K562 (cell line): Measurements from ENCODE around the gene MAST4. TPM values are rescaled to one million over a fixed set of nuclear protein-coding genes. Genes with fewer than 3 reads are reported as not detected.

Experiments used
- ARID1B ChIP-seq: fragments of 450-650 bp; IDR thresholded peaks from 2 replicates; pipeline ENCODE4 v1.6.1; 2016; ENCODE audit warnings: antibody characterized with exemption, mild to moderate bottlenecking, inconsistent platforms
- ARID2 ChIP-seq: fragments of 450-650 bp; IDR thresholded peaks from 2 replicates; pipeline ENCODE4 v1.6.1; 2017; ENCODE audit warnings: antibody characterized with exemption, mild to moderate bottlenecking
- DDX20 ChIP-seq: fragments of 450-650 bp; IDR thresholded peaks from 2 replicates; pipeline ENCODE4 v1.6.1; 2016; ENCODE audit warnings: missing genetic modification characterization, low read depth, mild to moderate bottlenecking, missing compliant biosample characterization, moderate library complexity
- FOXA3 ChIP-seq, 2 experiments: fragments of 450-650 bp in 1 of 2; sonication (generic) in 1 of 2; formaldehyde crosslinking; IDR thresholded peaks in 1 of 2; conservative IDR thresholded peaks in 1 of 2; 2 replicates each; pipeline versions ENCODE4 v1.4.0 to v1.8.0; 2020 to 2022; ENCODE audit warnings: mild to moderate bottlenecking in 2 of 2, missing genetic modification reagents in 1 of 2
- HLTF ChIP-seq: fragments of 450-650 bp; IDR thresholded peaks from 2 replicates; pipeline ENCODE4 v1.6.1; 2016
- HMG20B ChIP-seq: fragments of 250-450 bp; sonication (Bioruptor Pico); IDR thresholded peaks from 2 replicates; pipeline ENCODE4 v1.5.0; 2021; ENCODE audit warnings: mild to moderate bottlenecking
- IFI16 ChIP-seq: fragments of 250-450 bp; sonication (Bioruptor Pico); IDR thresholded peaks from 2 replicates; pipeline ENCODE4 v2.1.2; 2022; ENCODE audit warnings: mild to moderate bottlenecking, inconsistent platforms
- NCOR1 ChIP-seq: fragments of 450-650 bp; IDR thresholded peaks from 2 replicates; pipeline ENCODE4 v1.6.1; 2016; ENCODE audit warnings: mild to moderate bottlenecking, moderate library complexity
- NR2F6 ChIP-seq: fragments of 450-650 bp; formaldehyde crosslinking; IDR thresholded peaks from 2 replicates; pipeline ENCODE4 v1.4.0; 2020; ENCODE audit warnings: mild to moderate bottlenecking
- POLR3G ChIP-seq: IDR thresholded peaks from 2 replicates; pipeline ENCODE4 v1.6.1; 2011; ENCODE audit not compliant: insufficient read length, insufficient replicate concordance; ENCODE audit errors: extremely low read depth
- SNIP1 ChIP-seq: fragments of 450-650 bp; IDR thresholded peaks from 2 replicates; pipeline ENCODE4 v1.7.1; 2017; ENCODE audit warnings: low read depth, mild to moderate bottlenecking
- SUPT5H ChIP-seq: fragments of 450-650 bp; IDR thresholded peaks from 2 replicates; pipeline ENCODE4 v1.6.1; 2016
- ZNF212 ChIP-seq: fragments of 450-650 bp; formaldehyde crosslinking; IDR thresholded peaks from 2 replicates; pipeline ENCODE4 v1.4.0; 2020; ENCODE audit warnings: mild to moderate bottlenecking
- ZNF395 ChIP-seq: fragments of 200-800 bp; sonication (Bioruptor generic); IDR thresholded peaks from 2 replicates; pipeline ENCODE4 v1.6.1; 2017; ENCODE audit warnings: missing genetic modification characterization, missing compliant biosample characterization
- ZNF398 ChIP-seq: fragments of 250-450 bp; sonication (Bioruptor Pico); IDR thresholded peaks from 2 replicates; pipeline ENCODE4 v1.8.0; 2021; ENCODE audit warnings: moderate library complexity, mild to moderate bottlenecking, inconsistent platforms
- ZNF668 ChIP-seq: fragments of 250-450 bp; sonication (Bioruptor Pico); IDR thresholded peaks from 2 replicates; pipeline ENCODE4 v1.8.0; 2022; ENCODE audit warnings: mild to moderate bottlenecking, inconsistent platforms
- ZNF766 ChIP-seq: fragments of 200-800 bp; sonication (Bioruptor generic); conservative IDR thresholded peaks from 2 replicates; pipeline ENCODE4 v1.6.1; 2016; ENCODE audit warnings: missing genetic modification characterization, missing compliant biosample characterization
- ZNF778 ChIP-seq: fragments of 450-650 bp; formaldehyde crosslinking; IDR thresholded peaks from 2 replicates; pipeline ENCODE4 v1.4.0; 2020; ENCODE audit warnings: mild to moderate bottlenecking, moderate library complexity
- ZNF79 ChIP-seq: fragments of 250-450 bp; sonication (Bioruptor Pico); IDR thresholded peaks from 2 replicates; pipeline ENCODE4 v1.4.0; 2020; ENCODE audit warnings: low read depth, mild to moderate bottlenecking, moderate library complexity
- polyA plus RNA-seq, 8 experiments: library from polyadenylated mRNA; depleted of rRNA in 4 of 8; stranded (reverse) in 5 of 8; unstranded in 3 of 8; fragments of >200 nt; fragmentation: Nextera tagmentation in 2 of 8; fragmentation: Illumina TruSeq in 1 of 8; extraction: Ambion mirVana in 2 of 8; extraction: Trizol in 1 of 8; gene quantifications; 2 replicates each; pipeline versions ENCODE4 v1.2.1 to v1.2.3, GENCODE V29; 2011 to 2014; ENCODE audit warnings: inconsistent platforms in 1 of 8, missing spikeins in 1 of 8
- total RNA-seq, 7 experiments: library from RNA; depleted of rRNA in 6 of 7; stranded (reverse); fragments of >200 nt in 6 of 7; fragmentation: Illumina TruSeq in 2 of 7; extraction: Trizol in 2 of 7; gene quantifications; 2 replicates each; pipeline versions ENCODE4 v1.2.1 to v1.2.3, GENCODE V29; 2011 to 2021; ENCODE audit warnings: low replicate concordance in 1 of 7
- TF ChIP-seq, protein P1 (sequence below): sonication (generic); formaldehyde crosslinking; IDR thresholded peaks from 2 replicates; pipeline ENCODE4 v1.8.0; 2022; ENCODE audit warnings: mild to moderate bottlenecking, missing genetic modification reagents
- TF ChIP-seq, protein P2 (sequence below): fragments of 250-450 bp; sonication (Bioruptor Pico); IDR thresholded peaks from 2 replicates; pipeline ENCODE4 v1.5.0; 2021; ENCODE audit warnings: mild to moderate bottlenecking, moderate library complexity

Gene MAST4
- total and polyA plus RNA-seq, 9 of the 15 experiments (the other 6 are each of a cell fraction or from before 2014, with no cell fraction given) = 0.88 to 10.1 (median 5.2) TPM

DNA sequence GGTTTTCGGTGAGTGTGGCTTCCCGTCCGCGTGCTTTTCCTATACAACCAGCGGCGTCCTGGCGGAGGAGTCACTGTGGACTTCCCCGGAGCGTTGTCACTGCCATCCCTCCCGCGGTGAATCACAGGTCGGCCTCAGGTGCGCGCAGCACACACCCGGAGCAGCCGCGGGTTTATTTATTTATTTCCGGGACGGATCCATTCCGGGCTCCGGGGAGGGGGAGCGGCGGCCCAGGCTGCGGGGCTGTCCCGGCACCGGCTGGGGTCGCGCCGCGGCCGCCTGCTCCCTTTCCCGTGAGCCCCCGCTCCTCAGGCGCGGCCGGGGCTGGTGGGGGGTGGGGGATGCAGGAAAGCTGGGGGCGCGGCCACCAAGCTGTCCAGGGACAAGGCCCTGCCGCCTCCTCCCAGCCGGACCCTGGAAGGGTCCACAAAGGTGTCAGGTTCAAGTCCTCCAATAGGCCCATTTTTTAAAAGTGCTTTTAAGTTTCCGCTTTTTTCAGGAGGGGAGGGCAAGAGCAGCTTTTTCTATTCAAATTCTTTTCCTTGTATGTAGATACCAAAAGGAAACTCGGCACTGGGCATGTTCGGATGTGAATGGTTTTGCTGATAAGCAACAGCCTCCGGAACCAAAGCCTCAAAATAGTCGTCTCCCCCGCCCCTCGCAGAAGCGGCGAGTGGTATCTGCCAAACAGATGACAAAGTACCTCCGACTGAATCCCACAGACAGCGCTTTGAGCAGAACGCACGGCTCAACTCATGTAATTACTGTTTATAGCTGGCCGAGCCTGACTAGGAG, 407.9 kb downstream of the MAST4 start (continued):
- peak; percentile 87 for TF ChIP-seq NCOR1
- peak; percentile 89 for TF ChIP-seq ARID1B
- no peak for TF ChIP-seq NR2F6 (CRISPR knock-in tag)
- no peak for TF ChIP-seq IFI16
- no peak for TF ChIP-seq HLTF
- TF ChIP-seq, protein P1, sequence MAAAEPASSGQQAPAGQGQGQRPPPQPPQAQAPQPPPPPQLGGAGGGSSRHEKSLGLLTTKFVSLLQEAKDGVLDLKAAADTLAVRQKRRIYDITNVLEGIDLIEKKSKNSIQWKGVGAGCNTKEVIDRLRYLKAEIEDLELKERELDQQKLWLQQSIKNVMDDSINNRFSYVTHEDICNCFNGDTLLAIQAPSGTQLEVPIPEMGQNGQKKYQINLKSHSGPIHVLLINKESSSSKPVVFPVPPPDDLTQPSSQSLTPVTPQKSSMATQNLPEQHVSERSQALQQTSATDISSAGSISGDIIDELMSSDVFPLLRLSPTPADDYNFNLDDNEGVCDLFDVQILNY (CRISPR knock-in tag) = no peak
- TF ChIP-seq ZNF395 (CRISPR knock-in tag) = peak; percentile 53
- TF ChIP-seq ARID2 = no peak
- TF ChIP-seq, protein P2, sequence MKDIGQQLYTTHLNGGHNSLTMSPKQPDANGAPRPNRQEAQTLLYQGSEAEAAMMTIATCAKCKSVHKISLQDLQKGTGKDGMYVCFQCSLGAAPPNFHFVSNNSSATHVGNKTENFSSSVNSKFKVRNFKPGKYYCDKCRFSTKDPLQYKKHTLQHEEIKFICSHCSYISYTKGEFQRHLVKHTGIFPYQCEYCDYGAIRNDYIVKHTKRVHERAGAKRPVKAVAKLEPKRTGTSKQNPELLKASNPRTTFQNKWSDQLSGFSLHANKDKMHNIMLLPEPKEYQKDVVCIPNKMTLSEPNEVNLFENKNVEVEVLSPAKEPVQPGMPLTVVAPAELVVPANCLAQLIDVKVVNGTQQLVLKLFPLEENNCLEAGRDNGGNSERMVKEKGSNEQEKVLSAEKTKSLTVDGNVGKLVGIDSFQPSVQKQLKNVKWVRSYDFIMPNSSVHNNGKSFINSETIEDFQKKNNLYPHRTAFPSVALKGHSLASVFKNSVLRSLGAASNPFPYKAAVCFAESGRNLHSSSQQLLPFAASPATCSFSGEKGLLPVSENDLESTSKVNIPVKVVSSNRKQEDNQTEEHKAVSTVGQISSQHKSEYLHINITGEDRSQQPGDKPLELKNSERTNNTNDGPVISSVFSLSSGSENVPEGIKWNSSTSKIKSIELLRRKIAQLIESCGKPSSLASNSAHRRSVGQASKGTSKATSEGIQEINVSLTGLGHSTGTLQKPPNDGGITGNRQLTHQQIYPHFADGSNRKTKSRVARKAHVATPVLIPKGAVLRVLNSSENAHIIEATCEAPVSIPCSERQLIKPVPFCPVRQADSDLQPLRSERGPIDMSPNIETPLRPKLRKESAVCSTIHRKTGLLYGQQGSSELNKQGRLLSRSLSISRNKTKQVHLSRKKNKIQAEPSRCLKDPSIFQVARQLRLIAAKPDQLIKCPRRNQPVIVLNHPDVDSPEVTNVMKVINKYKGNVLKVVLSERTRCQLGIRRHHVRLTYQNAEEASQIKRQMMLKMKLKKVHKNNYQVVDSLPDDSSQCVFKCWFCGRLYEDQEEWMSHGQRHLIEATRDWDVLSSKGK (CRISPR knock-in tag) = no peak
- TF ChIP-seq ZNF668 (CRISPR knock-in tag) = no peak
- no peak for TF ChIP-seq DDX20 (tag)
- no peak for TF ChIP-seq FOXA3 (CRISPR knock-in tag; conservative IDR thresholded peaks at IDR 0.05 in 1 of 2, IDR thresholded peaks at IDR 0.05 in 1 of 2)
- no peak for TF ChIP-seq ZNF778 (CRISPR knock-in tag)
- TF ChIP-seq ZNF79 (CRISPR knock-in tag) = no peak
- TF ChIP-seq ZNF212 (CRISPR knock-in tag) = no peak
- TF ChIP-seq SNIP1 = no peak
- TF ChIP-seq ZNF766 (CRISPR knock-in tag) = peak; percentile 75
- no peak for TF ChIP-seq ZNF398 (CRISPR knock-in tag)
- TF ChIP-seq POLR3G = no peak
- no peak; the same call in none of the 2 replicates for TF ChIP-seq SUPT5H
- no peak for TF ChIP-seq HMG20B (CRISPR knock-in tag)
